HG02885 (cell line): ENCODE data around the gene HMX3.
"Not testable (repeated sequence)": the region's sequence is repeated elsewhere in the genome, so short reads cannot be mapped to it uniquely, and the experiment has no call there.

Source experiments
- ATAC-seq: cut with Tn5 transposase; IDR thresholded peaks from one replicate; pipeline ENCODE4 v1.9.1; 2021; ENCODE audit warnings: mild to moderate bottlenecking; ENCODE audit not compliant: unreplicated experiment, poor library complexity

HMX3 gene

GRCh38 chr10:123165445-123166072 lies 29.8 kb downstream of the HMX3 start:
- ATAC-seq: no peak

- ATAC-seq: no peak
Observed at GRCh38 chr10:123166618-123167017, 30.8 kb downstream of the HMX3 start.

GRCh38 chr10:123170961-123171360 lies 35.2 kb downstream of the HMX3 start:
- no peak for ATAC-seq

GRCh38 chr10:123171616-123172015 lies 35.8 kb downstream of the HMX3 start:
- ATAC-seq: not testable (repeated sequence)

- ATAC-seq: no peak
Observed at GRCh38 chr10:123175389-123176387, 39.9 kb downstream of the HMX3 start.

- not testable (repeated sequence) for ATAC-seq
Observed at GRCh38 chr10:123178390-123178789, 42.6 kb downstream of the HMX3 start.

- no peak for ATAC-seq
Observed at GRCh38 chr10:123180101-123181090, 44.6 kb downstream of the HMX3 start.

- ATAC-seq: no peak
Observed at GRCh38 chr10:123183724-123184123, 48.0 kb downstream of the HMX3 start.

GRCh38 chr10:123187781-123188180 lies 52.0 kb downstream of the HMX3 start:
- ATAC-seq: no peak
